HG03095 (cell line): ENCODE measurements around the gene ZNF695.
"Not testable (repeated sequence)": the region's sequence is repeated elsewhere in the genome, so short reads cannot be mapped to it uniquely, and the experiment has no call there.

Source experiments
- ATAC-seq: cut with Tn5 transposase; IDR thresholded peaks from one replicate; pipeline ENCODE4 v1.9.1; 2021; ENCODE audit warnings: moderate library complexity; ENCODE audit not compliant: unreplicated experiment

Gene ZNF695

DNA sequence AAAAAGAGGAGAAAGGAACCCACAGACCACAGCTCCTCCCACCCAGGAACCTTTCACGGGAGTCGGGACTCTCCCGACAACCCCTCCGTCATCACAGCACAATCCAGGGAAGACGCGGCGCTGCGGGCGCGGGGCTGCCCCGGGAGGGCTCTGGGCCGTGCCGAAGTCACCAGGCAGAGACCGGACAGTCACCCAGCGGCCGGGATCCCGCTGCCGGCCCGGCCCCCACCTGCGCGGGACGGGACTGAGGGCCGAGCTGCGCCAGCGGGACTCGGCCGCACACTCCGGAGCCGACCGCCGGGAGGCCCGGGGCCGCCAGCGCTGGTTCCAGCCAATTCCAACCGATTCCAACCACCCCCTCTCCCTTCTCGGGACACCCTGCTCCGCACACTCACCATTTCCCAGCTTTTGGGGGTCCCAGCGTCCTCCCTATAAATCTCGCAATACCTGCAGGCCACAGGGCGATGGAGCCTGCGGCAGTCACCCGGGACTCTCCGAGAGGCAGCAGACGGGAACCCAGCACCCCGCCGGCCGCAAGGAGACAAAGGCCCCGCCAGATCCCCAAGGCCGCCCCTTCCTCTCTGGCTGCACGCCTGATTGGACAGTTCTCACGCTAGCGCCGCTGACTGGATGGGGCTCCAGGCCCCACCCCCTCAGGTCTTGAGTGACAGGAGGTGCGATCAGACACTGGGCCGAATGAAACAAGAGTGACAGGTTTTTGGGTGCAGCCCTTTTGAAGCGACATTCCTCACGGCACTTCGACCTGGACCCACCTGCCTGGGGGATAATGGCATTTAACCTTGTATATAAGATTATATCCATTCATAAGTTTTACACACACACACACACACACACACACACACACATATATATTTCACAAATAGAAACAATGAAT, at the start of gene ZNF695:
ZNF695 (minus strand) TSS at position 547 of the 895 bp plus-strand sequence; CDS start at position 398, 149 bp downstream.
- ATAC-seq, result peak; percentile 100

DNA sequence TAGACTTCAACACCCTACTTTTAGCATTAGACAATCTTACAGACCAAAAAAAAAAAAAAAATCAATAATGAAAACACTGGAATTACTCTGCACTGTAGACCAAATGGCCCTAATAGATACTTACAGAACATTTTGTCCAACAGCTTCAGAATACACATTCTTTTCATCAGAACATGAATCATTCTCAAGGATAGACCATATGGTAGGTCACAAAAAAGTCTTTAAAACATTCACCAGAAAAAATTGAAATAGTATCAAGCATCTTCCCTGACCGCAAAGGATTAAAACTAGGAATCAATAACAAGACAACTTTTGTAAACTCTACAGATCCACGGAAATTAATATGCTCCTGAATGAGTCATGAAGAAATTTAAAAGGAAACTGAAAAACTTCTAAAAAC, 48.2 kb upstream of the ZNF695 start:
- ATAC-seq, result no peak

DNA sequence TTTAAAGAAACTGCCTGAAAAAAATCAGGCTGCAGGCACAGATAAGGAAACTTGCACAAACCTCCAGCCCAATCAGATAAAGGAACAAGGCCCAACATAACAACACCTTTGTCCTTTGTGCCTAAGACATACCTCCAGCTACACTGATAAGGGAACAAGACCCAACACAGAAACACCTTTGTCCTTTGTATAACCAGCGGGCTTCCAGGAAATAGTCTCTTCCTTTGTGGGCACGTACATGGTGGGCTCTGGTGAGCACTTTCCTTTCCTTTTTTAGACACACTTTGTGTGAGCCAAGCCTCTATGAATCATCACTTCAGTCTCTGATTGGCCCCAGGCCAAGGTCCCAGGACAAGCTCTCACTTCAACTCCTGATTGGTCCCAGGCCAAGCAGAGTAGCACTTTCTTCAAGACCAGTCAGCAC, 47.1 kb upstream of the ZNF695 start:
- no peak for ATAC-seq

DNA sequence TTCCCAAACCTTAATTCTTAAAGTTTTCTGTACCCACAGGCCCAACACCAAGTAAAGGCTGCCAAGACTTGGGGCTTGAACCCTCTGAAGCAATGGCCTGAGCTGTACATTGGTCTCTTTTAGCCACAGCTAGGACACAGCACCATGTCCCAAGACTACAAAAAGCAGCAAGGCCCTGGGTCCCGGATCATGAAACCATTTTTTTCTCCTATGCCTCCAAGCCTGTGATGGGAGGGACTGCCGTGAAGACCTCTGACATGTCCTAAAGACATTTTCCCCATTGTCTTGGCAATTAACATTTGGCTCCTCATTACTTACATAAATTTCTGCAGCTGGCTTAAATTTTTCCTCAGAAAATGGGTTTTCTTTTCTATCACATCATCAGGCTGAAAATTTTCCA, 39.8 kb upstream of the ZNF695 start:
- no peak for ATAC-seq

DNA sequence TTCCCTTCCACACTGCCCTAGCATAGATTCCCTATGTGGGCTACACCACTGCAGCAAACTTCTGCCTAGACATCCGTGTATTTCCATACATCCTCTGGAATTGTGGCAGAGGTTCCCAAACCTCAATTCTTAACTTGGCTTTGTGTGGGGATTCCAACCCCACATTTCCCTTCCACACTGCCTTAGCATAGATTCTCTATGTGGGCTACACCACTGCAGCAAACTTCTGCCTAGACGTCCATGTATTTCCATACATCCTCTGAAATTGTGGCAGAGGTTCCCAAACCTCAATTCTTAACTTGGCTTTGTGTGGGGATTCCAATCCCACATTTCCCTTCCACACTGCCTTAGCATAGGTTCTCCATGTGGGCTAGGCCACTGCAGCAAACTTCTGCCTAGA, 39.4 kb upstream of the ZNF695 start:
- no peak for ATAC-seq

DNA sequence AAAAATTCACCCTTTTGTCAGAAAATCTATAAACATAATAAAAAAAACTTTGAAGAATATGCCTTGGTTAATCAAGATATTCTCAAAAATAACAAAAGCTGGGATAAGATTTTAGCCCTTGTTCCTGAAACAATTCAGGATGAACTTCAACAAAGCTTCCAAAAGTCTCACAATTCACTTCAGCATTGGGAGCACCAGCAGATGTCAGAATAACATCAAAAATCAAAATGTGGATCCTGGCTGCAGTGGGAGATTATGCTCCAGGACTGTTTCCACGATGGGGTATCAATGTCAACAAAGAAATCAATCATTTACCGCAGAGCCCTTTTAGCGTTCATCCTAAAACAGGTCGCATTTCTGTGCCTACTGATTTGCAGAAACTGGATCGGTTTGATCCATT, 35.5 kb upstream of the ZNF695 start:
- no peak for ATAC-seq

DNA sequence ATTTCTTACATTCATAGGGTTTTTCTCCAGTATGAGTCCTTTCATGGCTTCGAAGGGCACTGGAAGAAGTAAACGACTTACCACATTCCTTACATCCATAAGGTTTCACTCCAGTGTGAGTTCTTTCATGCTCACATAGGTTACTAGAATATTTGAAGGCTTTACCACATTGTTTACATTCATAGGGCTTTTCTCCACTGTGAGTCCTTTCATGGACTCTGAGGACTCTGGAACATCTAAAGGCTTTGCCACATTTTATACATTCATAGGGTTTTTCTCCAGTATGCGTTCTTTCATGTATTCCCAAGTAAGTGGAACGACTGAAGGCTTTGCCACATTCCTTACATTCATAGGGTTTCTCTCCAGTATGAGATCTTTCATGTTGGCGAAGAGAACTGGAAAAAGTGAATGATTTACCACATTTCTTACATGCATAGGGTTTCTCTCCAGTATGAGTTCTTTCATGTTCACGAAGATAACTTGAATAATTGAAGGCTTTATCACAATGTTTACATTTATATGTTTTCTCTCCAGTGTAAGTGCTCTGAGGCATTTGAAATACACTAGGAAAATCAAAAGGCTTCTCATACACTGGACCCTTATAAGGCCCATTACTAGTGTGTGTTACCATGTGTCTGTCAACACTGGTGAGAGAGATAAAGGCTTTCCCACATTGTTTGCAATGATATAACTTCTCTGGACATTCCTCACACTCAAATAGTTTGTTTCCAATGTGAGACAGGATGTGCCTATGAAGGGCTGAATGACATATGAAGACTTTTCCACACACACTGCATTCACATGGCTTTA, 29.9 kb upstream of the ZNF695 start:
- ATAC-seq, result no peak

DNA sequence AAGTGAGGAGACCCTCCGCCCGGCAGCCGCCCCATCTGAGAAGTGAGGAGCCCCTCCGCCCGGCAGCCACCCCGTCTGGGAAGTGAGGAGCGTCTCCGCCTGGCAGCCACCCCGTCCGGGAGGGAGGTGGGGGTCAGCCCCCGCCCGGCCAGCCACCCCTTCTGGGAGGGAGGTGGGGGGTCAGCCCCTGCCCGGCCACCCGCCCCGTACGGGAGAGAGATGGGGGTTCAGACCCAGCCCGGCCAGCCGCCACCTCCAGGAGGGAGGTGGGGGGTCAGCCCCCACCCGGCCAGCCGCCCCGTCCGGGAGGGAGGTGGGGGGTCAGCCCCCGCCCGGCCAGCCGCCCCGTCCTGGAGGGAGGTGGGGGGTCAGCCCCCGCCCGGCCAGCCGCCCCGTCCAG, 24.4 kb upstream of the ZNF695 start:
- ATAC-seq, result not testable (repeated sequence)

DNA sequence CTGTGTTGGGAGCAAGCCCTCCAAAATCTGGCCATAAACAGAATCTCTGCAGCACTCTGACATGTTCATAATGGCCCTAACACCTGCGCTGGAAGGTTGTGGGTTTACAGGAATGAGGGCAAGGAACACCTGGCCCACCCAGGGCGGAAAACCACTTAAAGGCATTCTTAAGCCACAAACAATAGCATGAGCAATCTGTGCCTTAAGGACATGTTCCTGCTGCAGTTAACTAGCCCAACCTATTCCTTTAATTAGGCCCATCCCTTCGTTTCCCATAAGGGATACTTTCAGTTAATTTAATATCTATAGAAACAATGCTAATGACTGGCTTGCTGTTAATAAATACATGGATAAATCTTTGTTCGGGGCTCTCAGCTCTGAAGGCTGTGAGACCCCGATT, 16.8 kb upstream of the ZNF695 start:
- not testable (repeated sequence) for ATAC-seq

DNA sequence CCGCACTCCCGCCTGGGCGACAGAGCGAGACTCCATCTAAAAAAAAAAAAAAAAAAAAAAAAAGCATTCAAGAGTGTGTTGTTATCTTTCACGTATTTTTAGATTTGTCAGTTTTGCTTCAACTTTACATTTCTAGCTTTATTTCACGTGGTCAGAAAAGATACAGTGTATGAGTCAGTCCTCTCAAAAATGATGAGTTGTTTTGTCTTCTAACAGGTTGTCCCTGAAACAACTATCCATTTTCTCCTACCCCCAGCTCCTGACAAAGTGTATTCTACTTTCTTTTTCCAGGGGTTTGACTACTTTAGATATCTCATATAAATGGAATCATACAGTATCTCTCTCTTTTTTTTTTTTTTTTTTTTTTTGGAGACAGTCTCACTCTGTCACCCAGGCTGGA, 5.5 kb upstream of the ZNF695 start:
- no peak for ATAC-seq

DNA sequence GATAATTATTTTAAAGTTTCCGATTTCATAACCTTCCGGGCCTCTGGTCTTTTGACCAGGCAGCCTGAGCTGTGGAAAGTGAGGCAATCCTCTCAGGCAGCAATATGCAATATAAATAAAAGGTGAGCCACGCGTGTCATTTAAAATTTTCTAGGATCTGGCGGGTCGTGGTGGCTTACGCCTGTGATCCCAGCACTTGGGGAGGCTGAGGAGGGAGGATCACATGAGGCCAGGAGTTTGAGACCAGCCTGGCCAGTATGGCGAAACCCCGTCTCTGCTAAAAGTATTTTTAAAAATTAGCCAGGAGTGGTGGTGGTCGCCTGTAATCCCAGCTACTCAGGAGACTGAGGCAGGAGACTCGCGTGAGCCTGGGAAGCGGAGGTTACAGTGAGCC, 546 bp upstream of the ZNF695 start:
- no peak for ATAC-seq

DNA sequence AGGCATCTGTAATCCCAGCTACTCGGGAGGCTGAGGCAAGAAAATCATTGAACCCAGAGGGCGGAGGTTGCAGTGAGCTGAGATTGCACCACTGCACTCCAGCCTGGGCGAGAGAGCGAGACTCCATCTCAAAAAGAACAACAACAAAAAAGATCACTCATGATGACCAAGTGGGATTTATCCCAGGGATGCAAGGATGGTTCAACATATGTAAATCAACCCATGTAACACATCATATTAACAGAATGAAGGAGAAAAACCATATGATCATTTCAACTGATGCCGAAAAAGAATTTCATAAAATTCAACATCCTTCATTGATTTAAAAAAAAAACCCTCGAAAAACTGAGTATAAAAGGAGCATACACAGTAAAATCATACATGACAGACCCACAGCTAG, 3.8 kb downstream of the ZNF695 start:
- not testable (repeated sequence) for ATAC-seq

DNA sequence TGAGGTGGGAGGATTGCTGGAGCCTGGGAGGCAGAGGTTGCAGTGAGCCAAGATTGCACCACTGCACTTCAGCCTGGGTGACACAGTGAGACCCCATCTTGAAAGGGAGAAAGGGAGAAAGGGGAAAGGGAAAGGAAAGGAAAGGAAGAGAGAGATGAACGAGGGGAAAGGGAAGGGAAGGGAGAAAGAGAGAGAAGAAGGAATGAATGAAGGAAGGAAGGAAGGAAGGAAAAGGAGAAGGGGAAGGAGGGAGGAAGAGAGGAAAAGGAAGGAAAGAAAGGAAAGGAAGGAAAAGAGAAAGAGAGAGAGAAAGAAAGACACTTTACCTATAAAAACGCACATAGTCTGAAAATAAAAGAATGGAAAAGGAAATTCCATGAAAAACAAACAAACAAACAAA, 18.0 kb downstream of the ZNF695 start:
- ATAC-seq, result no peak

DNA sequence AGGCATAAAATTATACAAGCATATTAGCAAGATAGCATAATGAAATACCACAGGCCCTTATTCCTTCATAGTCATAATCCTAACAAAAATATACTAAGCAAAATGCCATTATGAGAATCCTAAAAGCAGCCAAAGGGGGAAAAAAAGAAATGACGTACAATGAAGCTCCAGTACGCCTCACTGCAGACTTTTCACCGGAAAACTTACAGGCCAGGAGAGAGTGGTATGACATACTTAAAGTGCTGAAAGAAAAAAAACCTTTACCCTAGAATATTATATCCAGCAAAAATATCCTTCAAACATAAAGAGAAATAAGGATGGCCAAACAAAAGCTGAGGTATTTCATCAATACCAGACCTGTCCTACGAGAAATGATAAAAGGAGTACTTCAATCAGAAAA, 19.5 kb downstream of the ZNF695 start:
- ATAC-seq, result no peak

DNA sequence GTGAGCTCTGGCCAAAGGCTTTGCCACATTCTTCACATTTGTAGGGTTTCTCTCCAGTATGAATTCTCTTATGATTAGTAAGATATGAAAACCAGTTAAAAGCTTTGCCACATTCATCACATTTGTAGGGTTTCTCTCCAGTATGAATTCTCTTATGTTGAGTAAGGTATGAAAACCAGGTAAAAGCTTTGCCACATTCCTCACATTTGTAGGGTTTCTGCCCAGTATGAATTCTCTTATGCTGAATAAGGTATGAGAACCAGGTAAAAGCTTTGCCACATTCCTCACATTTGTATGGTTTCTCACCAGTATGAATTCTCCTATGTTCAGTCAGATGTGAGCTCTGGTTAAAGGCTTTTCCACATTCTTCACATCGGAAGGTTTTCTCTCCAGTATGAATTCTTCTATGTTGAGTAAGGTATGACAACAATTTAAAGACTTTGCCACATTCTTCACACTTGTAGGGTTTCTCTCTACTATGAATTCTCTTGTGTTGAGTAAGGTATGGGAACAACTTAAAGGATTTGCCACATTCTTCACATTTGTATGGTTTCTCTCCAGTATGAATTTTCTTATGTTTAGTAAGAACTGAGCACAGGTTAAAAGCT, 20.7 kb downstream of the ZNF695 start:
- ATAC-seq, result no peak

DNA sequence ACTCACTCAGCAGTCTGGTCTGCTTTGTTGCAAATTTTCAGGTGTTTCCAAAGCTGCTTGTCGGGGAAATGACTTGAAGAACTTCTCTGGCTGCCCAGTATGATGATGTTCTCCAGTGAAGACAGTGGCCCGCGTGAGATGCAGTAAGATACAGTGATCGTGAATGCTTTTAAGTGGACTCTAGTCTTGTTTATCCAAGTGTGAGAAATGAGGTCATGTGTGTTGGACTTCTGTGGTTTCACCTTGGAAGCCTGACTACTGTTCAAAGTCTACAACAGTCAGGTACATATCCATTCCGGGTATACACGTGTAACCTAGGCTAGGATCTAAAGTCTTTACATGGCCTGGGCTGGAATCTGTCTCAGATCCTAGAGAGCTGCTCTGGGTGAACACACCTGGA, 29.1 kb downstream of the ZNF695 start:
- ATAC-seq, result no peak

DNA sequence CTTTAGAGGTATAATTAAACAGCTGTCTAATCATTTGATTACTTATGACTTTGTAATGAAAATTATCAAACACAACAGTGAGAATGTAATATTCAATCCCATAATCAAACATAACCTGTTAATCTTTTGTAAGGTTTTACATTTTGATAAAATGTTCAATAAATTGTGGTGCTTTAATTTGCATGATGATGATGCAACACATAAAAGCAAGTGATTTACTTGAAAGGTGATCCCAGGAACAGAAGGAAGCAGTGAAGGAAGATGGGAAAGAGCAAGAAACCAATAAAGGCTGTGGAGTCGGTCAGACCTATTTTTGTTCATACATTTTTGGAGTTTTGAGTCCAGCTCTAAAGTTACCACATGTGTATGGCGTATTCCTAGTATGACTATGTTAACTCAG, 29.6 kb downstream of the ZNF695 start:
- ATAC-seq, result no peak

DNA sequence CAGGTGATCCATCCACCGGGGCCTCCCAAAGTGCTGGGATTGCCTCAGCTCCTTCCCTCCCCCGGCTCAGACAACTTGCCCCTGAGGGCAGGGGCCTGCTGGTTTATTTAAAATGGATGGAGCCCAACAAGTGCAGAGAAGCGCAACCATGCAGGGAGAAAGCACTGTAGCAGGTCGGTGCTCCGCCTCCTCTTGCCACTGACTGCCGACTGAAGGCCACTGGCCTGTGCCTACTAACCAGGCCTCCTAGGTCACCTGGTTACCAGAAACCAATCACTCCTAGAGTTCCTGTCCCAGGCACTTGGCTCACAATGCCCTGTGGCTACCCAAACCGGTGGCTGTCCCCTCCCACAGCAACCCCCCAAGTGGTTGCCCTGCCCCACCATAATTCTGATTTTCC, 35.9 kb downstream of the ZNF695 start:
- no peak for ATAC-seq

DNA sequence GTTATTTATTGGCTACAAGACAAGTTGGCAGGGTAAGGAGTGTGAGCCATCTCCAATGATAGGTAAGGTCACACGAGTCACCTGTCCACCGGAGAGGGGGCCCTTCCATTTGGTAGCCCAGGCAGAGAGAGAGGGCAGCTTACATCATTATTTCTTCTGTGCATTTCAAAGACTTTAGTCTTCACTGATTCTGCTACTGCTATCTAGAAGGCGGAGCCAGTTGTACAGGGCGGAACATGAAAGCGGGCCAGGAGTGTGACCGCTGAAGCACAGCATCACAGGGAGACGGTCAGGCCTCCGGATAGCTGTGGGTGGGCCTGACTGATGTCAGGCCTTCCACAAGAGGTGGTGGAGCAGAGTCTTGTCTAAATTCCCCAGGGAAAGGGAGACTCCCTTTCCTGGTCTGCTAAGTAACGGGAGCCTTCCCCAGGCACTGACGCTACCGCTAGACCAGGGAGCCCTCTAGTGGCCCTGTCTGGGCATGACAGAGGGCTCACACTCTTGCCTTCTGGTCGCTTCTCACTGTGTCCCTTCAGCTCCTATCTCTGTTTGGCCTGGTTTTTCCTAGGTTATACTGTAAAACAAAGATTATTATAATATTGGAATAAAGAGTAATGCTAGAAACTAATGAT, 36.7 kb downstream of the ZNF695 start:
- ATAC-seq, result no peak

DNA sequence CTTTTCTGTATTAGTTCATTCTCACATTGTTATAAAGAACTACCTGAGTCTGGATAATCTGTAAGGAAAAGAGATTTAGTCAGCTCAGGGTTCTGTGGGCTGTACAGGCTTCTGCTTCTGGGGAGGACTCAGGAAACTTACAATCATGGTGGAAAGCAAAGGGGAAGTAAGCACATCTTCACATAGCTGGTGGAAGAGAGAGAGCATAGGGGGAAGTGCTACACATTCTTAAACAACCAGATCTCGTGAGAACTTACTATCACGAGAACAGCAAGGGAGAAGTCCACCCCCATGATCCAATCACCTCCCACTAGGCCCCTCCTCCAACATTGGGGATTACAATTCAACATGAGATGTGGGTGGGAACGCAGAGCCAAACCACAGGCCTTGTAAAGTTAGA, 38.2 kb downstream of the ZNF695 start:
- no peak for ATAC-seq

DNA sequence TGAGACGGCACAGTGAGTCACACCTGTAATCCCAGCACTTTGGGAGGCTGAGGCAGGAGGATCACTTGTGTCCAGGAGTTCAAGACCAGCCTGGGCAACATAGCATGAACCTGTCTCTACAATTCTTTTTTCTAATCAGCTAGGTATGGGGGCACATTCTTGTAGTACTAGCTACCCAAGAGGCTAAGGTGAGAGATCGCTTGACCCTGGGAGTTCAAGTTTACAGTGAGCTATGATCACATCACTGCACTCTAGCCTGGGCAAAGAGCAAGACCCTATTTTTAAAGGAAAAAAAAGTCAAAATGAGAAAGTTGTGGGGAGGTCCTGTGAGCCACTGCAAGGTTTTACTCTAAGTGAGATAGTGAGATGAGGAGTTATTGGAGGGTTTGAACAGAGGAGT, 41.4 kb downstream of the ZNF695 start:
- ATAC-seq, result no peak
